HEK293T (cell line): ENCODE measurements around the gene SH2D5.

ENCODE experiments used
- BHLHE40 ChIP-seq: fragments of 450-650 bp; IDR thresholded peaks from 2 replicates; pipeline ENCODE4 v1.6.1; 2016; ENCODE audit warnings: mild to moderate bottlenecking, moderate library complexity, borderline replicate concordance
- ELF4 ChIP-seq: fragments of 450-650 bp; IDR thresholded peaks from 2 replicates; pipeline ENCODE4 v1.6.1; 2017; ENCODE audit warnings: antibody characterized with exemption
- HDGF ChIP-seq: fragments of 450-650 bp; IDR thresholded peaks from 2 replicates; pipeline ENCODE4 v1.6.1; 2017; ENCODE audit warnings: antibody characterized with exemption, borderline replicate concordance
- L3MBTL2 ChIP-seq: fragments of 450-650 bp; conservative IDR thresholded peaks from 2 replicates; pipeline ENCODE4 v1.6.1; 2016; ENCODE audit warnings: mild to moderate bottlenecking
- NFRKB ChIP-seq: fragments of 450-650 bp; IDR thresholded peaks from 2 replicates; pipeline ENCODE4 v1.6.1; 2016; ENCODE audit warnings: mild to moderate bottlenecking, moderate library complexity
- SP1 ChIP-seq: fragments of 450-650 bp; IDR thresholded peaks from 2 replicates; pipeline ENCODE4 v1.6.1; 2017
- ZNF384 ChIP-seq: fragments of 450-650 bp; IDR thresholded peaks from 2 replicates; pipeline ENCODE4 v1.6.1; 2016

- TF ChIP-seq NFRKB (no peak), BHLHE40 (no peak), HDGF (no peak), ELF4 (no peak), SP1 (no peak), ZNF384 (no peak), L3MBTL2 (no peak)
Observed at GRCh38 chr1:20699558-20699957, 32.9 kb downstream of the SH2D5 start.
